ENCODE data around the gene CTDSPL.
A peak's percentile ranks its signal among the peaks of the same experiment; 100 is the strongest.

Gene CTDSPL

GRCh38 chr3:37963016-37963415 lies 101.3 kb downstream of the CTDSPL start:
- in situ Hi-C loops (cut with HindIII; ENCODE audit: low sequenced_read_pairs), result no loop called here
- no peak overlapping the region for H3K4me3 ChIP-seq (ENCODE audit: low read depth, low read length)
- no peak for TF ChIP-seq CTCF (IDR thresholded peaks at IDR 0.05; ENCODE audit: low read depth, low read length)
- DNase-seq (ENCODE audit: low read depth, low spot score), result no peak

GRCh38 chr3:37963635-37964034 lies 102.0 kb downstream of the CTDSPL start:
- no peak for TF ChIP-seq CTCF (IDR thresholded peaks at IDR 0.05; ENCODE audit: low read depth, low read length)
- in situ Hi-C loops (cut with HindIII; ENCODE audit: low sequenced_read_pairs), result no loop called here
- DNase-seq (ENCODE audit: low read depth, low spot score), result no peak
- no peak overlapping the region for H3K4me3 ChIP-seq (ENCODE audit: low read depth, low read length)

- DNase-seq (ENCODE audit: low read depth, low spot score), result no peak
- TF ChIP-seq CTCF (IDR thresholded peaks at IDR 0.05; ENCODE audit: low read depth, low read length), result no peak
- in situ Hi-C loops (cut with HindIII; ENCODE audit: low sequenced_read_pairs), result no loop called here
- H3K4me3 ChIP-seq (ENCODE audit: low read depth, low read length), result no peak overlapping the region
These were observed 102.5 kb downstream of the CTDSPL start for GRCh38 chr3:37964146-37964545.

- DNase-seq (ENCODE audit: low read depth, low spot score), result no peak
- TF ChIP-seq CTCF (IDR thresholded peaks at IDR 0.05; ENCODE audit: low read depth, low read length), result no peak
- in situ Hi-C loops (cut with HindIII; ENCODE audit: low sequenced_read_pairs), result no loop called here
- no peak overlapping the region for H3K4me3 ChIP-seq (ENCODE audit: low read depth, low read length)
These were observed 103.0 kb downstream of the CTDSPL start for GRCh38 chr3:37964716-37965115.

GRCh38 chr3:37967260-37967881 lies 105.7 kb downstream of the CTDSPL start:
- in situ Hi-C loops (cut with HindIII; ENCODE audit: low sequenced_read_pairs), result no loop called here
- TF ChIP-seq CTCF (IDR thresholded peaks at IDR 0.05; ENCODE audit: low read depth, low read length), result peak; percentile 94
- no peak overlapping the region for H3K4me3 ChIP-seq (ENCODE audit: low read depth, low read length)
- peak; percentile 67 for DNase-seq (ENCODE audit: low read depth, low spot score)

- no peak for TF ChIP-seq CTCF (IDR thresholded peaks at IDR 0.05; ENCODE audit: low read depth, low read length)
- in situ Hi-C loops (cut with HindIII; ENCODE audit: low sequenced_read_pairs), result no loop called here
- H3K4me3 ChIP-seq (ENCODE audit: low read depth, low read length), result no peak overlapping the region
- no peak for DNase-seq (ENCODE audit: low read depth, low spot score)
These were observed 106.5 kb downstream of the CTDSPL start for GRCh38 chr3:37968199-37968598.
